HepG2 (cell line): ENCODE measurements around the gene PMEPA1. TPM values are rescaled to one million over a fixed set of nuclear protein-coding genes. Genes with fewer than 3 reads are reported as not detected.

Experiments
- ATAC-seq: fragments of 200-7000 bp; cut with Tn5 transposase; 3 replicates; pipeline ENCODE4 v1.9.1; 2020; ENCODE audit warnings: mild to moderate bottlenecking, moderate library complexity
- BruUV-seq: library from RNA; stranded (reverse); fragments of 400-500 nt; replicated peaks from 2 replicates; lab custom pipeline; 2021; lab: Mats Ljungman, UMichigan
- CTCF ChIA-PET: fragments of 300-600 bp; formaldehyde crosslinking; extraction: SDS; loops from one replicate; lab custom pipeline; 2021; ENCODE audit warnings: low total read pairs, inconsistent platforms, low intra/inter-chr PET ratio; lab: Yijun Ruan, JAX
- POLR2A ChIA-PET: fragments of 350-600 bp; sonication (Branson Sonifier 250); formaldehyde crosslinking; loops from one replicate; lab custom pipeline; 2020; ENCODE audit warnings: antibody characterized with exemption, inconsistent platforms; lab: Yijun Ruan, JAX
- DNase-seq: peaks from one replicate; pipeline ENCODE4 v3.0.0-alpha.2; 2015; ENCODE audit warnings: low spot score
- FAIRE-seq: peaks from 3 replicates; lab custom pipeline; 2011; peaks lifted over from hg19 to GRCh38; lab: Jason Lieb, UNC
- H2AFZ ChIP-seq: one replicate; pipeline ENCODE4 v1.6.1; 2011; ENCODE audit warnings: low read length, inconsistent platforms
- H3K27ac ChIP-seq: fragments of 300-600 bp; 3 replicates; pipeline ENCODE4 v1.8.0; 2011; ENCODE audit warnings: mixed run types, mild to moderate bottlenecking, mixed read lengths, low read length, inconsistent platforms; ENCODE audit not compliant: insufficient read depth; ENCODE audit errors: extremely low read length
- H3K27me3 ChIP-seq, 2 experiments: fragments of 200-600 bp in 1 of 2; 2 replicates in 1 of 2; 3 replicates in 1 of 2; pipeline versions ENCODE4 v1.6.0 to v1.8.0; 2011; ENCODE audit warnings: low read length in 2 of 2, mild to moderate bottlenecking in 2 of 2, moderate library complexity in 2 of 2, inconsistent platforms in 1 of 2; ENCODE audit not compliant: insufficient read depth in 2 of 2, control insufficient read depth in 1 of 2
- H3K36me3 ChIP-seq, 2 experiments: fragments of 200-600 bp in 1 of 2; replicated peaks in 1 of 2; 2 replicates in 1 of 2; 3 replicates in 1 of 2; pipeline versions ENCODE4 v1.5.1 to v1.8.0; 2011; ENCODE audit warnings: low read length in 2 of 2, inconsistent platforms in 1 of 2; ENCODE audit not compliant: insufficient read depth in 2 of 2, control insufficient read depth in 1 of 2
- H3K4me1 ChIP-seq: 2 replicates; pipeline ENCODE4 v1.5.1; 2012; ENCODE audit warnings: low read length, inconsistent platforms; ENCODE audit not compliant: insufficient read depth
- H3K4me2 ChIP-seq: 2 replicates; pipeline ENCODE4 v1.6.0; 2011; ENCODE audit warnings: low read depth, low read length, inconsistent platforms
- H3K4me3 ChIP-seq, 3 experiments: fragments of 200-600 bp in 1 of 3; sonication (generic), shearing (Covaris generic) in 1 of 3; replicated peaks in 1 of 3; 2 replicates each; pipeline ENCODE4 v1.5.1; 2011 to 2016; ENCODE audit warnings: low read length in 3 of 3, inconsistent platforms in 2 of 3, low read depth in 2 of 3, mild to moderate bottlenecking in 2 of 3, control low read depth in 1 of 3, mixed read lengths in 1 of 3; ENCODE audit not compliant: insufficient read depth in 1 of 3
- H3K79me2 ChIP-seq: one replicate; pipeline ENCODE4 v1.6.1; 2011; ENCODE audit warnings: low read length, inconsistent platforms; ENCODE audit not compliant: insufficient read depth
- H3K9ac ChIP-seq: 2 replicates; pipeline ENCODE4 v1.6.0; 2011; ENCODE audit warnings: mild to moderate bottlenecking, low read depth, low read length, inconsistent platforms; ENCODE audit not compliant: insufficient read depth
- H3K9me3 ChIP-seq: 2 replicates; pipeline ENCODE4 v1.5.1; 2012; ENCODE audit warnings: mild to moderate bottlenecking, low read length
- H4K20me1 ChIP-seq: 2 replicates; pipeline ENCODE4 v1.6.0; 2011; ENCODE audit warnings: inconsistent platforms, mild to moderate bottlenecking, low read length, moderate library complexity; ENCODE audit not compliant: insufficient read depth
- DMAP1 ChIP-seq: IDR thresholded peaks from 2 replicates; pipeline ENCODE4 v1.6.1; 2016
- E2F5 ChIP-seq: sonication (generic); formaldehyde crosslinking; conservative IDR thresholded peaks from 2 replicates; pipeline ENCODE4 v1.4.0; 2020; ENCODE audit warnings: missing genetic modification reagents
- ESRRA ChIP-seq: sonication (generic); formaldehyde crosslinking; IDR thresholded peaks from 2 replicates; pipeline ENCODE4 v1.5.1; 2020; ENCODE audit warnings: mild to moderate bottlenecking, low read depth, missing genetic modification reagents
- GPN1 ChIP-seq: sonication (generic); formaldehyde crosslinking; IDR thresholded peaks from 2 replicates; pipeline ENCODE4 v1.5.1; 2020; ENCODE audit warnings: missing genetic modification reagents, borderline replicate concordance
- HES4 ChIP-seq: sonication (generic); formaldehyde crosslinking; IDR thresholded peaks from 2 replicates; pipeline ENCODE4 v1.9.0; 2021; ENCODE audit warnings: mild to moderate bottlenecking, missing genetic modification reagents, borderline replicate concordance
- HOXA3 ChIP-seq: sonication (generic); formaldehyde crosslinking; IDR thresholded peaks from 2 replicates; pipeline ENCODE4 v1.5.0; 2020; ENCODE audit warnings: missing genetic modification reagents
- KMT2B ChIP-seq: IDR thresholded peaks from 2 replicates; pipeline ENCODE4 v1.6.1; 2016; ENCODE audit warnings: missing genetic modification reagents, missing compliant biosample characterization
- MAFF ChIP-seq: IDR thresholded peaks from 2 replicates; pipeline ENCODE4 v1.6.1; 2011; ENCODE audit warnings: low read depth, low read length, improper control_type of control experiment
- MAFG ChIP-seq: sonication (generic); formaldehyde crosslinking; IDR thresholded peaks from 2 replicates; pipeline ENCODE4 v1.5.1; 2020; ENCODE audit warnings: mild to moderate bottlenecking, missing genetic modification reagents
- NBN ChIP-seq: fragments of 450-650 bp; conservative IDR thresholded peaks from 2 replicates; pipeline ENCODE4 v1.6.1; 2017
- NCOR1 ChIP-seq: fragments of 200-600 bp; sonication (generic); IDR thresholded peaks from 2 replicates; pipeline ENCODE4 v1.7.0; 2017; ENCODE audit warnings: antibody characterized with exemption, low read length, borderline replicate concordance
- PLRG1 ChIP-seq: fragments of 450-650 bp; conservative IDR thresholded peaks from 2 replicates; pipeline ENCODE4 v1.6.1; 2016
- SIN3B ChIP-seq: fragments of 150-350 bp; IDR thresholded peaks from 2 replicates; pipeline ENCODE4 v1.6.1; 2014; ENCODE audit warnings: low read length
- SIX1 ChIP-seq: sonication (generic); formaldehyde crosslinking; IDR thresholded peaks from 2 replicates; pipeline ENCODE4 v1.4.0; 2020; ENCODE audit warnings: missing genetic modification reagents, borderline replicate concordance
- SMAD9 ChIP-seq: sonication (generic); formaldehyde crosslinking; IDR thresholded peaks from 2 replicates; pipeline ENCODE4 v1.5.1; 2020; ENCODE audit warnings: mild to moderate bottlenecking, missing genetic modification reagents
- SRSF9 ChIP-seq: fragments of 200-400 bp; formaldehyde crosslinking; IDR thresholded peaks from 2 replicates; pipeline ENCODE4 v1.6.1; 2018; ENCODE audit warnings: borderline replicate concordance, mild to moderate bottlenecking, low read depth, low read length; ENCODE audit not compliant: insufficient read depth, poor library complexity, severe bottlenecking
- ZNF20 ChIP-seq: sonication (generic); formaldehyde crosslinking; IDR thresholded peaks from 2 replicates; pipeline ENCODE4 v1.4.0; 2020; ENCODE audit warnings: mild to moderate bottlenecking, moderate library complexity, missing genetic modification reagents
- ZNF34 ChIP-seq: sonication (generic); formaldehyde crosslinking; IDR thresholded peaks from 2 replicates; pipeline ENCODE4 v1.4.0; 2020; ENCODE audit warnings: mild to moderate bottlenecking, missing genetic modification reagents, borderline replicate concordance
- ZNF354B ChIP-seq: sonication (generic); formaldehyde crosslinking; IDR thresholded peaks from 2 replicates; pipeline ENCODE4 v1.8.0; 2022; ENCODE audit warnings: mild to moderate bottlenecking, missing genetic modification reagents
- ZNF543 ChIP-seq: sonication (generic); formaldehyde crosslinking; IDR thresholded peaks from 2 replicates; pipeline ENCODE4 v1.4.0; 2020; ENCODE audit warnings: mild to moderate bottlenecking, missing genetic modification reagents
- ZNF558 ChIP-seq: sonication (generic); formaldehyde crosslinking; IDR thresholded peaks from 2 replicates; pipeline ENCODE4 v1.9.0; 2022; ENCODE audit warnings: mild to moderate bottlenecking, missing genetic modification reagents, borderline replicate concordance
- ZNF724P ChIP-seq: sonication (generic); formaldehyde crosslinking; IDR thresholded peaks from 2 replicates; pipeline ENCODE4 v1.8.0; 2022; ENCODE audit warnings: missing genetic modification reagents, borderline replicate concordance
- ZNF746 ChIP-seq: sonication (generic); formaldehyde crosslinking; IDR thresholded peaks from 2 replicates; pipeline ENCODE4 v1.8.0; 2022; ENCODE audit warnings: mild to moderate bottlenecking, missing genetic modification reagents
- ZNF841 ChIP-seq: sonication (generic); formaldehyde crosslinking; IDR thresholded peaks from 2 replicates; pipeline ENCODE4 v1.8.1; 2023; ENCODE audit warnings: missing genetic modification reagents, borderline replicate concordance
- WGBS: methylation state at CpG from one replicate; pipeline ENCODE4 v1.1.6; 2017; ENCODE audit warnings: low lambda C conversion rate; 5-methylcytosine and 5-hydroxymethylcytosine counted together
- in situ Hi-C: cut with HindIII; loops from 2 replicates; pipeline ENCODE4 v1.10.0; 2017; ENCODE audit warnings: low pct_unique_long_range_greater_than_20kb; ENCODE audit not compliant: extremely low pct_ligation_motif_present
- intact Hi-C: fragments of 100-400 bp; cut with micrococcal nuclease; formaldehyde crosslinking; loops from one replicate; pipeline ENCODE4 v1.10.0; 2022; ENCODE audit not compliant: unreplicated experiment
- polyA plus RNA-seq, 8 experiments: library from polyadenylated mRNA; depleted of rRNA in 3 of 8; stranded (reverse) in 7 of 8; unstranded in 1 of 8; fragments of >200 nt; fragmentation: Illumina TruSeq in 4 of 8; extraction: Trizol in 4 of 8; gene quantifications; 2 replicates each; pipeline versions ENCODE4 v1.2.1 to v1.2.3, GENCODE V29; 2011 to 2016; ENCODE audit warnings: low read depth in 4 of 8, missing spikeins in 1 of 8, mixed read lengths in 1 of 8; ENCODE audit not compliant: insufficient read depth in 1 of 8
- total RNA-seq, 5 experiments: library from RNA; depleted of rRNA; stranded (reverse); fragments of >200 nt; fragmentation: Illumina TruSeq; extraction: Trizol; gene quantifications; 2 replicates each; pipeline ENCODE4 v1.2.3, GENCODE V29; 2016; ENCODE audit warnings: low read depth in 1 of 5

PMEPA1 gene
- total and polyA plus RNA-seq, 2 of the 13 experiments (the other 11 are each of a cell fraction or from before 2014, with no cell fraction given) = not detected

DNA sequence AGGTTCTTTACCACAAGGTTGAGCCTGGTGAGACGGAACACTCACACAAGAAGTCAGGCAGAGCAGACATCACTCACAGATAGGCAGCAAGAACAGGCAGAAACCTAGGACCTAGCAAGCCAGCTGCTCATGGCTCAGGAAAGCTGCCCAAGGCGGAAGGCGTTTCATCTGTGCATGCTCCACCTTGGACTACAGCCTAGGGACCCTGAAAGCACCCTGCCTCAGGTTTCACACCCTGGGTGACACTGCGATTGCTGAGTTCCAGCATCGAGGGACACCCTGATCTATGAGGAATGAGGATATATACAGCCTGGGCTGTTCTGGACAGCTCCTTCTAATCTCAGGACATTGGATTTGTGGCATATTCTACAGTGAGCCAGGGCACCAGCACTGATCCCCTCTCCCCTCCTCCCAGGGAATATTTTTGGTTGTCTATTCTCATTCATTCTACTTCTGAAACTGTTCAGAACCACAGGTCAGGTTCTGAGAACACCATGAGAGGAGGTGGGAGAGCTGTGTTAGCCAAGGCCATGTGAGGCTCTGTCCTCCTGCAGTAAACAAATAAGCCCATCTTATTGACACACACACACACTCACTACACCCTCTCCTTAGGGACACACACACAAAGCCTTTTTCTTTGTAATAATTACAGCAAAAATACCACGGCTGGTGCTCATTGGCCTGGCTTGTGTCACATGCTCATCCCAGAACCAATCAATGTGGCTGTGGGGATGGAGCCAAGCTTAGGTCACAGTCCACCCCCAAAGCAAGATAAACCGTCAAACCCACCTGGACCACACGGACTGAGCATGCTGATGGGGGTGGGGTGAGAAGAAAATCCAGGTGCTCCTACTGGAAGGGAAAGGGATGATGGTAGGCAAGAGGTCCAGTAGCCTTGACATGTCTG lies 26.3 kb upstream of the PMEPA1 start (continued):
- no peak for TF ChIP-seq ZNF746 (CRISPR knock-in tag)
- TF ChIP-seq ZNF354B (CRISPR knock-in tag) = no peak
- no peak for TF ChIP-seq PLRG1
- no peak for TF ChIP-seq ZNF558 (CRISPR knock-in tag)
- no peak for TF ChIP-seq HOXA3 (CRISPR knock-in tag)
- TF ChIP-seq DMAP1 (CRISPR knock-in tag) = no peak
- TF ChIP-seq ZNF20 (CRISPR knock-in tag) = no peak
- TF ChIP-seq, all 625 proteins: peak for 0

DNA sequence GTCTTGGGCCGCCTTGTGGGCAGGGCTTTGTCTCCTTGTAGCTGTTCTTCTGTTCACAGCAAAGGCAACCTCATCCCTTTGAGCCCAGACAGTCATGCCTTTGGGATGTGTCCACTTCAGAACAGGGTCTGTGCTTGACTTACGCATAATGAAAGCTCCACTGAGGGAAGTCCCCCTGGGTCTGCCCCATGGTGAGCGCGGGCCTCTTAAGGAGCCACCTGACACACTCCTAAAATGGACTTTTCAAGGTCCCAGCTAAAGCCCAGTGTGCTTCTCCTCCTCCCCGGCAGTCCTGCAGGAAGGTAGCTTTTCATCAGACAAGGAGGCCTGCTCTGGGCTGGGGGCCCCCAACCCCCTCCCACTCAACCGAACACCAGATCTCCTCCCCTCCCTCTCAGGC lies 24.9 kb upstream of the PMEPA1 start:
- no TSS peak for BruUV-seq
- DNase-seq (no peak), FAIRE-seq (no peak), ATAC-seq (no peak)
- Histone ChIP-seq H3K79me2 (no peaks in the 10 kb centered on the region), H3K27me3 (peaks cover 5 to 42% of the 10 kb centered on the region in 2 experiments; a peak in 3 of 5 replicates), H3K4me2 (no peak overlapping the region), H3K9ac (no peak overlapping the region), H4K20me1 (no peaks in the 10 kb centered on the region), H2AFZ (no peak overlapping the region), H3K27ac (no peak overlapping the region), H3K4me1 (no peaks in the 10 kb centered on the region), H3K4me3 (no peak overlapping the region), H3K36me3 (no peaks in the 10 kb centered on the region), H3K9me3 (no peaks in the 10 kb centered on the region)
- intact Hi-C loops (no loop called here), in situ Hi-C loops (no loop called here)
- 27% methylated on average over 6 of the region's 6 CpGs for WGBS
- ChIA-PET CTCF (no interaction called here), POLR2A (no interaction called here)
- TF ChIP-seq SRSF9 (no peak), ZNF34 (CRISPR knock-in tag) (no peak), ZNF746 (CRISPR knock-in tag) (no peak), NCOR1 (no peak), ZNF724P (CRISPR knock-in tag) (no peak), ESRRA (CRISPR knock-in tag) (no peak), MAFG (CRISPR knock-in tag) (no peak), GPN1 (no peak), MAFF (no peak), NBN (no peak), SMAD9 (CRISPR knock-in tag) (no peak), E2F5 (CRISPR knock-in tag) (no peak), ZNF543 (CRISPR knock-in tag) (no peak), KMT2B (CRISPR knock-in tag) (no peak), HES4 (no peak), SIX1 (no peak), SIN3B (no peak), ZNF841 (CRISPR knock-in tag) (no peak)
